ENCODE measurements around the gene RELL2. TPM values are rescaled to one million over a fixed set of nuclear protein-coding genes. Genes with fewer than 3 reads are reported as not detected.

The RELL2 gene
- total RNA-seq, 1 experiment from 2014 or later: 13.3 TPM

DNA sequence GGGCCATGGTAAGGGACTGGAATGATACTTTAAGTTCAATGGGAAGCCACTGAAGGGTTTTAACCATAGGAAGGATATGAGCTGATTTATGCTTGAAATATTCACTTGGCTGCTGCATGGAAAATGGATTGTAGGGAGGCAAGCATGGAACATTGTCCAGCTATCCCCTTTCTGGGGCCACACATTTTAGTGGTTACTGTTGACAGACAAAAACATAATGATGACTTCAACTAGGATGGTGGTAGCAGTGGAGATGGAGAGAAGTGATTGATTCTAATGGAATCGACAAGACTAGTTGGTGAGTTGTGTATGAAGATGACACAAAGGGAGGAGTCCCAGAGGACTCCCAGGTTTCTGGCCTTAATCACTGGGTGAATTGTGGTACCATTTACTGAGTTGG, 20.6 kb downstream of the RELL2 start:
- POLR2A ChIA-PET: interaction anchor here (0.5 kb wide), 1 partner anchor 14 kb away, joined by 3 read pairs; no protein-coding TSS in a partner anchor
- Histone ChIP-seq H3K9me3 (ENCODE audit: control insufficient read depth, insufficient read depth, low read depth, low read length) (no peaks in the 10 kb centered on the region), H3K4me1 (ENCODE audit: control insufficient read depth, insufficient read depth, low read length) (no peaks in the 10 kb centered on the region), H3K27me3 (ENCODE audit: control insufficient read depth, insufficient read depth, low read length) (no peaks in the 10 kb centered on the region), H3K4me3 (ENCODE audit: low read depth in 2 of 2, low read length in 2 of 2) (no peak overlapping the region), H3K36me3 (ENCODE audit: control insufficient read depth, insufficient read depth, low read length) (no peaks in the 10 kb centered on the region), H3K27ac (ENCODE audit: low read length) (no peak overlapping the region)
- no peak for DNase-seq (ENCODE audit: low read depth, low spot score)
- CTCF ChIA-PET: no interaction called here
- intact Hi-C loops (cut with micrococcal nuclease; ENCODE audit: unreplicated experiment) (no loop called here), in situ Hi-C loops (cut with HindIII; ENCODE audit: low pct_unique_long_range_greater_than_20kb, low sequenced_read_pairs) (no loop called here)
- no peak for ATAC-seq
- no TSS peak for BruUV-seq (replicated peaks)
- TF ChIP-seq, protein P1, sequence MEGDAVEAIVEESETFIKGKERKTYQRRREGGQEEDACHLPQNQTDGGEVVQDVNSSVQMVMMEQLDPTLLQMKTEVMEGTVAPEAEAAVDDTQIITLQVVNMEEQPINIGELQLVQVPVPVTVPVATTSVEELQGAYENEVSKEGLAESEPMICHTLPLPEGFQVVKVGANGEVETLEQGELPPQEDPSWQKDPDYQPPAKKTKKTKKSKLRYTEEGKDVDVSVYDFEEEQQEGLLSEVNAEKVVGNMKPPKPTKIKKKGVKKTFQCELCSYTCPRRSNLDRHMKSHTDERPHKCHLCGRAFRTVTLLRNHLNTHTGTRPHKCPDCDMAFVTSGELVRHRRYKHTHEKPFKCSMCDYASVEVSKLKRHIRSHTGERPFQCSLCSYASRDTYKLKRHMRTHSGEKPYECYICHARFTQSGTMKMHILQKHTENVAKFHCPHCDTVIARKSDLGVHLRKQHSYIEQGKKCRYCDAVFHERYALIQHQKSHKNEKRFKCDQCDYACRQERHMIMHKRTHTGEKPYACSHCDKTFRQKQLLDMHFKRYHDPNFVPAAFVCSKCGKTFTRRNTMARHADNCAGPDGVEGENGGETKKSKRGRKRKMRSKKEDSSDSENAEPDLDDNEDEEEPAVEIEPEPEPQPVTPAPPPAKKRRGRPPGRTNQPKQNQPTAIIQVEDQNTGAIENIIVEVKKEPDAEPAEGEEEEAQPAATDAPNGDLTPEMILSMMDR (IDR thresholded peaks at IDR 0.05): no peak
- TF ChIP-seq SIN3A (IDR thresholded peaks at IDR 0.05; ENCODE audit: borderline replicate concordance, insufficient read depth, low read depth, low read length): no peak
- TF ChIP-seq, protein P2, sequence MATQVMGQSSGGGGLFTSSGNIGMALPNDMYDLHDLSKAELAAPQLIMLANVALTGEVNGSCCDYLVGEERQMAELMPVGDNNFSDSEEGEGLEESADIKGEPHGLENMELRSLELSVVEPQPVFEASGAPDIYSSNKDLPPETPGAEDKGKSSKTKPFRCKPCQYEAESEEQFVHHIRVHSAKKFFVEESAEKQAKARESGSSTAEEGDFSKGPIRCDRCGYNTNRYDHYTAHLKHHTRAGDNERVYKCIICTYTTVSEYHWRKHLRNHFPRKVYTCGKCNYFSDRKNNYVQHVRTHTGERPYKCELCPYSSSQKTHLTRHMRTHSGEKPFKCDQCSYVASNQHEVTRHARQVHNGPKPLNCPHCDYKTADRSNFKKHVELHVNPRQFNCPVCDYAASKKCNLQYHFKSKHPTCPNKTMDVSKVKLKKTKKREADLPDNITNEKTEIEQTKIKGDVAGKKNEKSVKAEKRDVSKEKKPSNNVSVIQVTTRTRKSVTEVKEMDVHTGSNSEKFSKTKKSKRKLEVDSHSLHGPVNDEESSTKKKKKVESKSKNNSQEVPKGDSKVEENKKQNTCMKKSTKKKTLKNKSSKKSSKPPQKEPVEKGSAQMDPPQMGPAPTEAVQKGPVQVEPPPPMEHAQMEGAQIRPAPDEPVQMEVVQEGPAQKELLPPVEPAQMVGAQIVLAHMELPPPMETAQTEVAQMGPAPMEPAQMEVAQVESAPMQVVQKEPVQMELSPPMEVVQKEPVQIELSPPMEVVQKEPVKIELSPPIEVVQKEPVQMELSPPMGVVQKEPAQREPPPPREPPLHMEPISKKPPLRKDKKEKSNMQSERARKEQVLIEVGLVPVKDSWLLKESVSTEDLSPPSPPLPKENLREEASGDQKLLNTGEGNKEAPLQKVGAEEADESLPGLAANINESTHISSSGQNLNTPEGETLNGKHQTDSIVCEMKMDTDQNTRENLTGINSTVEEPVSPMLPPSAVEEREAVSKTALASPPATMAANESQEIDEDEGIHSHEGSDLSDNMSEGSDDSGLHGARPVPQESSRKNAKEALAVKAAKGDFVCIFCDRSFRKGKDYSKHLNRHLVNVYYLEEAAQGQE (IDR thresholded peaks at IDR 0.05; ENCODE audit: insufficient read depth in 1 of 2, low read depth in 2 of 2, low read length in 1 of 2): no peak
- TF ChIP-seq POLR2AphosphoS5 (IDR thresholded peaks at IDR 0.05; ENCODE audit: low read depth, low read length): no peak
- TF ChIP-seq TCF7L2 (IDR thresholded peaks at IDR 0.05; ENCODE audit: low read depth, low read length): no peak

DNA sequence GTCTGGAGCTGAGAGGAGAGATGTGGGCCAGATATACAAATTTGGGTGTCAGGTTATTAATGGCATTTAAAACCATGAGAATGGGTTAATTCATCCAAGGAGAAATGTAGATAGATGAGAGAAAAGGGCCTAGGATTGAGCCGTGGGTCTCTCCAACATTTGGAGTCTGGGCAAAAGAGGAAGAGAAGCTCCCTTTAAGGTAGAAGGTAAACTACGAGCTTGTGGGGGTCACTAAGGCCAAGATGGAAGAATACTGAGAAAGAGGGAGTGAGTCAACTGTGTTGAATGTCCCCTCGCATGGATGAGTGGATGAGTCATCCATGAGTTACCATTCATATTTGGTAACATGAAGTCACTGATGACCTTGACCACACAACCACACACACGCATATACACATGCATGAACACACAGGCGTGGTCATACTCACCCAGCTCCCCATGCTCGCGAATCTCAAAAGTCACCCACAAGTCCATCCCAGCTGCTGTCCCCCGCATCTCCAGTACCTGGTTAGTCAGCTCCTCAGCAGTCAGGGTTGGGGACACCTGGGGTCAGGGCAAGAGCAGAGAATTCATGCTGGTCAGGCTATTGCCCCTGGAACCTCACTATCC, 21.2 kb downstream of the RELL2 start:
- intact Hi-C loops (cut with micrococcal nuclease; ENCODE audit: unreplicated experiment): no loop called here
- Histone ChIP-seq H3K27me3 (ENCODE audit: control insufficient read depth, insufficient read depth, low read length) (no peaks in the 10 kb centered on the region), H3K36me3 (ENCODE audit: control insufficient read depth, insufficient read depth, low read length) (no peaks in the 10 kb centered on the region), H3K4me3 (ENCODE audit: low read depth in 2 of 2, low read length in 2 of 2) (no peak overlapping the region), H3K4me1 (ENCODE audit: control insufficient read depth, insufficient read depth, low read length) (no peaks in the 10 kb centered on the region), H3K27ac (ENCODE audit: low read length) (no peak overlapping the region), H3K9me3 (ENCODE audit: control insufficient read depth, insufficient read depth, low read depth, low read length) (no peaks in the 10 kb centered on the region)
- POLR2A ChIA-PET: interaction anchor here (0.5 kb wide), 1 partner anchor 14 kb away, joined by 3 read pairs; no protein-coding TSS in a partner anchor
- TF ChIP-seq POLR2AphosphoS5 (IDR thresholded peaks at IDR 0.05; ENCODE audit: low read depth, low read length): no peak
- TF ChIP-seq, protein P1 (IDR thresholded peaks at IDR 0.05): no peak
- TF ChIP-seq, protein P2 (IDR thresholded peaks at IDR 0.05; ENCODE audit: insufficient read depth in 1 of 2, low read depth in 2 of 2, low read length in 1 of 2): no peak
- TF ChIP-seq SIN3A (IDR thresholded peaks at IDR 0.05; ENCODE audit: borderline replicate concordance, insufficient read depth, low read depth, low read length): no peak
- no peak for TF ChIP-seq TCF7L2 (IDR thresholded peaks at IDR 0.05; ENCODE audit: low read depth, low read length)
- CTCF ChIA-PET: no interaction called here
- in situ Hi-C loops (cut with HindIII; ENCODE audit: low pct_unique_long_range_greater_than_20kb, low sequenced_read_pairs): no loop called here
- no peak for ATAC-seq
- DNase-seq (ENCODE audit: low read depth, low spot score): no peak
- no TSS peak for BruUV-seq (replicated peaks)
